WTC11 (cell line): ENCODE data around the gene TMEM156. TPM values are rescaled to one million over a fixed set of nuclear protein-coding genes. Genes with fewer than 3 reads are reported as not detected.

Experiments
- ATAC-seq: fragments of 200-7000 bp; cut with Tn5 transposase; 2 replicates; pipeline ENCODE4 v1.10.0; 2021; ENCODE audit warnings: mild to moderate bottlenecking, moderate library complexity
- CTCF ChIA-PET: fragments of 300-600 bp; sonication (Branson Sonifier 250); formaldehyde crosslinking; loops from one replicate; lab custom pipeline; 2021; ENCODE audit warnings: antibody characterized with exemption; lab: Charles Lee
- POLR2A ChIA-PET: fragments of 350-600 bp; sonication (Branson Sonifier 250); formaldehyde crosslinking; loops from one replicate; lab custom pipeline; 2021; ENCODE audit warnings: antibody characterized with exemption; lab: Charles Lee
- DNase-seq: peaks from one replicate; pipeline ENCODE4 v3.0.0; 2021; ENCODE audit warnings: low spot score
- H3K27ac Mint-ChIP-seq: 2 replicates; pipeline ENCODE4 v1.8.0; 2021; ENCODE audit warnings: mixed read lengths
- H3K27me3 Mint-ChIP-seq: 2 replicates; pipeline ENCODE4 v1.8.0; 2021; ENCODE audit warnings: low read depth, mild to moderate bottlenecking, moderate library complexity, mixed read lengths
- H3K36me3 Mint-ChIP-seq: 2 replicates; pipeline ENCODE4 v1.8.0; 2021; ENCODE audit warnings: mixed read lengths
- H3K4me1 Mint-ChIP-seq: 2 replicates; pipeline ENCODE4 v1.8.0; 2022; ENCODE audit warnings: mixed read lengths
- H3K4me3 Mint-ChIP-seq: 2 replicates; pipeline ENCODE4 v1.8.0; 2021; ENCODE audit warnings: mild to moderate bottlenecking, moderate library complexity, mixed read lengths
- H3K9me3 Mint-ChIP-seq: 2 replicates; pipeline ENCODE4 v1.8.0; 2021; ENCODE audit warnings: mixed read lengths
- CBFB ChIP-seq: sonication (generic); formaldehyde crosslinking; IDR thresholded peaks from 2 replicates; pipeline ENCODE4 v1.8.1; 2022; ENCODE audit warnings: mild to moderate bottlenecking, low read depth, missing genetic modification reagents
- CREM ChIP-seq: sonication (generic); formaldehyde crosslinking; IDR thresholded peaks from 2 replicates; pipeline ENCODE4 v1.8.1; 2022; ENCODE audit warnings: mild to moderate bottlenecking, missing genetic modification reagents, moderate library complexity
- ESRRA ChIP-seq: sonication (generic); formaldehyde crosslinking; IDR thresholded peaks from 2 replicates; pipeline ENCODE4 v1.8.1; 2022; ENCODE audit warnings: mild to moderate bottlenecking, missing genetic modification reagents, borderline replicate concordance
- HMGA2 ChIP-seq: fragments of 250-450 bp; sonication (Bioruptor Pico); IDR thresholded peaks from 2 replicates; pipeline ENCODE4 v1.4.0; 2021; ENCODE audit warnings: mild to moderate bottlenecking, moderate library complexity
- MYBL2 ChIP-seq: sonication (generic); formaldehyde crosslinking; IDR thresholded peaks from 2 replicates; pipeline ENCODE4 v1.8.1; 2023; ENCODE audit warnings: mild to moderate bottlenecking, moderate library complexity, missing genetic modification reagents
- RELA ChIP-seq: sonication (generic); formaldehyde crosslinking; IDR thresholded peaks from 2 replicates; pipeline ENCODE4 v1.8.1; 2022; ENCODE audit warnings: missing genetic modification reagents, mild to moderate bottlenecking, borderline replicate concordance
- ZNF121 ChIP-seq: sonication (generic); formaldehyde crosslinking; IDR thresholded peaks from 2 replicates; pipeline ENCODE4 v1.8.0; 2023; ENCODE audit warnings: missing genetic modification reagents
- total RNA-seq: library from RNA; stranded (reverse); gene quantifications from 3 replicates; pipeline ENCODE4 v1.2.3, GENCODE V29; 2021
- TF ChIP-seq, protein P1 (sequence below): sonication (generic); formaldehyde crosslinking; IDR thresholded peaks from 2 replicates; pipeline ENCODE4 v1.8.0; 2023; ENCODE audit warnings: mild to moderate bottlenecking, missing genetic modification reagents
- TF ChIP-seq, protein P2 (sequence below): sonication (generic); formaldehyde crosslinking; IDR thresholded peaks from 2 replicates; pipeline ENCODE4 v1.8.0; 2023; ENCODE audit warnings: missing genetic modification reagents
- TF ChIP-seq, protein P3 (sequence below): sonication (generic); formaldehyde crosslinking; IDR thresholded peaks from 2 replicates; pipeline ENCODE4 v1.8.0; 2022; ENCODE audit warnings: mild to moderate bottlenecking, missing genetic modification reagents
- TF ChIP-seq, protein P4 (sequence below): fragments of 250-450 bp; sonication (Bioruptor Pico); IDR thresholded peaks from 2 replicates; pipeline ENCODE4 v1.8.0; 2021; ENCODE audit warnings: mild to moderate bottlenecking
- TF ChIP-seq, protein P5 (sequence below): fragments of 250-450 bp; sonication (Bioruptor Pico); IDR thresholded peaks from 2 replicates; pipeline ENCODE4 v1.9.0; 2021; ENCODE audit warnings: moderate library complexity, mild to moderate bottlenecking, inconsistent platforms, borderline replicate concordance
- TF ChIP-seq, protein P6 (sequence below): sonication (generic); formaldehyde crosslinking; IDR thresholded peaks from 2 replicates; pipeline ENCODE4 v1.8.0; 2022; ENCODE audit warnings: missing genetic modification reagents

TMEM156 gene
- total RNA-seq, 1 experiment from 2014 or later: 0.24 TPM

DNA sequence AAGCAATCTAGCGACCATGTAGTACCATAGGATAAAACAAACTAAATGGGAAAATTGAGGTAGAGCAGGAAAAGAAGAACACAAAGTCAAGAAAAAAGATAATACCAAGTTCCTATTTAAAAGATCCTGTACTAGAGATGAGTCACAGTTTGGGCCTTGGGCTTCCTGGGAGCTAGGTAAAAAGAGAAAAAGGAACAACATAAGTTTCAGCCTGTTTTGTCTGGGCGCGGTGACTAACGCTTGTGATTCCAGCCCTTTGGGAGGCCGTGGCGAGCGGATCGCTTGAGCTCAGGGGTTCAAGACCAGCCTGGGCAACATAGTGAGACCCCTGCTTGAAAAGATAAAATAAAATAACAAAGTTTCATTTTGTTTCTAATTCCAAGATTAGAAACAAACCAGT lies 14.0 kb upstream of the TMEM156 start:
- Mint-ChIP-seq H3K27me3 (no peaks in the 10 kb centered on the region), H3K4me3 (peak overlapping the region; percentile 88), H3K4me1 (peaks cover 32% of the 10 kb centered on the region)
- POLR2A ChIA-PET: interaction anchor here (0.6 kb wide), 1 partner anchor 13 kb away, joined by 3 read pairs; no protein-coding TSS in a partner anchor
- DNase-seq: no peak
- TF ChIP-seq MYBL2 (CRISPR knock-in tag): no peak
- TF ChIP-seq ESRRA (CRISPR knock-in tag): no peak
- 0 out of 2 replicates have a peak, but pooled peaks have one; percentile 32 for TF ChIP-seq ZNF121 (CRISPR knock-in tag)
- no peak for TF ChIP-seq RELA
- TF ChIP-seq, all 79 proteins: peak for 1
- no peak for ATAC-seq
- Mint-ChIP-seq H3K36me3 (no peaks in the 10 kb centered on the region), H3K9me3 (no peaks in the 10 kb centered on the region), H3K27ac (0 out of 2 replicates have a peak overlapping the region, but pooled peaks have one; percentile 2)
- CTCF ChIA-PET: no interaction called here

DNA sequence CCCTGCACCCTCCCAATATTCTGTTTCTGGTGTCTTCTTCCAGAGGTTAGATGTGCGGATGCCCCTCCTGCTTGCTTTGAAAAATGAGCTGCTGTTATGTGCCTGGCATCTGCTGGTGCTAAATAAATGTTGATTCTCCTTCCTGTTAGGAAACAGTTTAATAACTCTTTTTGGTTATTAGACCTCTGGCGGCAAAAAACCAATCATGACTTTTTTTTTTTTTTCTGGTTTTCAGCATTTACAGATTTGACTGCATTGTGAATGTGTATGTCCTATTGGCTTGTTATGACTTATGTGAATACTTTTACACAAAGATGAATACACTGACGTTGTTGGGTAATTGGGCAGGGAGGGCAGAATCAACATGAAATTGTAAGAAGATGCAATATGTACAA lies 13.6 kb upstream of the TMEM156 start:
- Mint-ChIP-seq H3K4me1 (peaks cover 28% of the 10 kb centered on the region), H3K27ac (0 out of 2 replicates have a peak overlapping the region, but pooled peaks have one; percentile 2), H3K4me3 (peak overlapping the region; percentile 88), H3K27me3 (no peaks in the 10 kb centered on the region), H3K36me3 (no peaks in the 10 kb centered on the region), H3K9me3 (no peaks in the 10 kb centered on the region)
- DNase-seq: no peak
- no peak for ATAC-seq
- TF ChIP-seq CBFB (CRISPR knock-in tag): no peak
- TF ChIP-seq, protein P1, sequence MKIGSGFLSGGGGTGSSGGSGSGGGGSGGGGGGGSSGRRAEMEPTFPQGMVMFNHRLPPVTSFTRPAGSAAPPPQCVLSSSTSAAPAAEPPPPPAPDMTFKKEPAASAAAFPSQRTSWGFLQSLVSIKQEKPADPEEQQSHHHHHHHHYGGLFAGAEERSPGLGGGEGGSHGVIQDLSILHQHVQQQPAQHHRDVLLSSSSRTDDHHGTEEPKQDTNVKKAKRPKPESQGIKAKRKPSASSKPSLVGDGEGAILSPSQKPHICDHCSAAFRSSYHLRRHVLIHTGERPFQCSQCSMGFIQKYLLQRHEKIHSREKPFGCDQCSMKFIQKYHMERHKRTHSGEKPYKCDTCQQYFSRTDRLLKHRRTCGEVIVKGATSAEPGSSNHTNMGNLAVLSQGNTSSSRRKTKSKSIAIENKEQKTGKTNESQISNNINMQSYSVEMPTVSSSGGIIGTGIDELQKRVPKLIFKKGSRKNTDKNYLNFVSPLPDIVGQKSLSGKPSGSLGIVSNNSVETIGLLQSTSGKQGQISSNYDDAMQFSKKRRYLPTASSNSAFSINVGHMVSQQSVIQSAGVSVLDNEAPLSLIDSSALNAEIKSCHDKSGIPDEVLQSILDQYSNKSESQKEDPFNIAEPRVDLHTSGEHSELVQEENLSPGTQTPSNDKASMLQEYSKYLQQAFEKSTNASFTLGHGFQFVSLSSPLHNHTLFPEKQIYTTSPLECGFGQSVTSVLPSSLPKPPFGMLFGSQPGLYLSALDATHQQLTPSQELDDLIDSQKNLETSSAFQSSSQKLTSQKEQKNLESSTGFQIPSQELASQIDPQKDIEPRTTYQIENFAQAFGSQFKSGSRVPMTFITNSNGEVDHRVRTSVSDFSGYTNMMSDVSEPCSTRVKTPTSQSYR (CRISPR knock-in tag): no peak
- TF ChIP-seq, protein P2, sequence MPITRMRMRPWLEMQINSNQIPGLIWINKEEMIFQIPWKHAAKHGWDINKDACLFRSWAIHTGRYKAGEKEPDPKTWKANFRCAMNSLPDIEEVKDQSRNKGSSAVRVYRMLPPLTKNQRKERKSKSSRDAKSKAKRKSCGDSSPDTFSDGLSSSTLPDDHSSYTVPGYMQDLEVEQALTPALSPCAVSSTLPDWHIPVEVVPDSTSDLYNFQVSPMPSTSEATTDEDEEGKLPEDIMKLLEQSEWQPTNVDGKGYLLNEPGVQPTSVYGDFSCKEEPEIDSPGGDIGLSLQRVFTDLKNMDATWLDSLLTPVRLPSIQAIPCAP (CRISPR knock-in tag): no peak
- TF ChIP-seq HMGA2: no peak
- TF ChIP-seq, protein P3, sequence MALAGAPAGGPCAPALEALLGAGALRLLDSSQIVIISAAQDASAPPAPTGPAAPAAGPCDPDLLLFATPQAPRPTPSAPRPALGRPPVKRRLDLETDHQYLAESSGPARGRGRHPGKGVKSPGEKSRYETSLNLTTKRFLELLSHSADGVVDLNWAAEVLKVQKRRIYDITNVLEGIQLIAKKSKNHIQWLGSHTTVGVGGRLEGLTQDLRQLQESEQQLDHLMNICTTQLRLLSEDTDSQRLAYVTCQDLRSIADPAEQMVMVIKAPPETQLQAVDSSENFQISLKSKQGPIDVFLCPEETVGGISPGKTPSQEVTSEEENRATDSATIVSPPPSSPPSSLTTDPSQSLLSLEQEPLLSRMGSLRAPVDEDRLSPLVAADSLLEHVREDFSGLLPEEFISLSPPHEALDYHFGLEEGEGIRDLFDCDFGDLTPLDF (CRISPR knock-in tag): no peak
- TF ChIP-seq, protein P4, sequence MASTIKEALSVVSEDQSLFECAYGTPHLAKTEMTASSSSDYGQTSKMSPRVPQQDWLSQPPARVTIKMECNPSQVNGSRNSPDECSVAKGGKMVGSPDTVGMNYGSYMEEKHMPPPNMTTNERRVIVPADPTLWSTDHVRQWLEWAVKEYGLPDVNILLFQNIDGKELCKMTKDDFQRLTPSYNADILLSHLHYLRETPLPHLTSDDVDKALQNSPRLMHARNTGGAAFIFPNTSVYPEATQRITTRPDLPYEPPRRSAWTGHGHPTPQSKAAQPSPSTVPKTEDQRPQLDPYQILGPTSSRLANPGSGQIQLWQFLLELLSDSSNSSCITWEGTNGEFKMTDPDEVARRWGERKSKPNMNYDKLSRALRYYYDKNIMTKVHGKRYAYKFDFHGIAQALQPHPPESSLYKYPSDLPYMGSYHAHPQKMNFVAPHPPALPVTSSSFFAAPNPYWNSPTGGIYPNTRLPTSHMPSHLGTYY (CRISPR knock-in tag): no peak
- ChIA-PET POLR2A (interaction anchor here (0.6 to 1.7 kb wide), 2 partner anchors 13 to 15 kb away, joined by 3 to 4 read pairs; no protein-coding TSS in a partner anchor), CTCF (no interaction called here)

DNA sequence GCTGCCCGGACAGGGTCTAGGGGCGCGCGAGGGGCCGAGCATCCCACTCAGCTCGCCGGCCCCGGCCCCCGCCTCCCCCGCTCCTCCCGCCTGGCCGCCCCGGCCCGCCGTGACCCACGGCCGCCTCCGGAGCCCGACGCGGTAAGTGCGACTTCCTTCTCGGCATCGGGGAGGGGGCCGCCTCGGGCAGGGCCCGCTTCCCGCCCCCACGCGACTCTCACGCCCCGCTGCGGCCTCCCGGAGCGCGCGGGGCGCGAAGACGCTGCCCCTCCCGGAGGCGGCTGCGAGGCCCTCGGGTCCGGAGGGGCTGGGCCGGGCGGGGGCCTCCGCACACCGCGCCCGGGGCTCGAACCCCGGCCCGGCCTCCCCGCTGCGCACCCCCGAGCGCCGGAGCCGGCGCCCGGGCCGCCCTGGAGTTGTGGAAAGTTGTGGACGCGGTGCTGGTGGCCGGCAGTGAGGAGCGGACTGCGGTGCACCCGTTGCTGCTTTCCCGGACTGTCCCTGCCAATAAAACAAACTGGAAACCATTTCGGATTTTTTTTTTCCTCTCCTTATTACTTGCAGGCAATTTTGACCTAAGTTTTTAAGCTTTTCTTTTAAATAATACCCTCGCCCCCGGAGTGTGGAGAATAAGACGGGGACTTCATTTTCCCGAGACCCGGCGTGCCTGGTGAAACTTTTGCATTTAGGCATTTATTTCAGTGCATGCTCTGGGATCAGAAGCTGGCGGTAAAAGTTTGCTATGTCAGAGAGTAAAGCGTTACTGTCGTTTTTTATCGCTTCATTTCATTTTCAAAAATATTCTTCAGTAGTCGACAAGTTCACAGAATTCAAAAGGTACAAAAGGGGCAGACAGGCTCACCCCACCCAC lies 13.0 kb upstream of the TMEM156 start:
- H3K36me3 Mint-ChIP-seq: no peaks in the 10 kb centered on the region
- peaks cover 23% of the 10 kb centered on the region for H3K4me1 Mint-ChIP-seq
- ChIA-PET CTCF (interaction anchor here (0.8 kb wide), 1 partner anchor 15 kb away, joined by 3 read pairs; no protein-coding TSS in a partner anchor), POLR2A (interaction anchor here (0.6 to 1.7 kb wide), 2 partner anchors 14 to 15 kb away, joined by 3 to 4 read pairs; no protein-coding TSS in a partner anchor)
- peak overlapping the region; percentile 88 for H3K4me3 Mint-ChIP-seq
- peak overlapping the region; percentile 77; the same call in 1 of the 2 replicates for H3K27ac Mint-ChIP-seq
- DNase-seq: peak; percentile 46
- H3K27me3 Mint-ChIP-seq: no peaks in the 10 kb centered on the region
- TF ChIP-seq, protein P1 (CRISPR knock-in tag): no peak
- TF ChIP-seq, protein P5, sequence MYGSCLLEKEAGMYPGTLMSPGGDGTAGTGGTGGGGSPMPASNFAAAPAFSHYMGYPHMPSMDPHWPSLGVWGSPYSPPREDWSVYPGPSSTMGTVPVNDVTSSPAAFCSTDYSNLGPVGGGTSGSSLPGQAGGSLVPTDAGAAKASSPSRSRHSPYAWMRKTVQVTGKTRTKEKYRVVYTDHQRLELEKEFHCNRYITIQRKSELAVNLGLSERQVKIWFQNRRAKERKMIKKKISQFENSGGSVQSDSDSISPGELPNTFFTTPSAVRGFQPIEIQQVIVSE: no peak
- TF ChIP-seq CREM (CRISPR knock-in tag): peak; percentile 56; the same call in 1 of the 2 replicates
- TF ChIP-seq, protein P6, sequence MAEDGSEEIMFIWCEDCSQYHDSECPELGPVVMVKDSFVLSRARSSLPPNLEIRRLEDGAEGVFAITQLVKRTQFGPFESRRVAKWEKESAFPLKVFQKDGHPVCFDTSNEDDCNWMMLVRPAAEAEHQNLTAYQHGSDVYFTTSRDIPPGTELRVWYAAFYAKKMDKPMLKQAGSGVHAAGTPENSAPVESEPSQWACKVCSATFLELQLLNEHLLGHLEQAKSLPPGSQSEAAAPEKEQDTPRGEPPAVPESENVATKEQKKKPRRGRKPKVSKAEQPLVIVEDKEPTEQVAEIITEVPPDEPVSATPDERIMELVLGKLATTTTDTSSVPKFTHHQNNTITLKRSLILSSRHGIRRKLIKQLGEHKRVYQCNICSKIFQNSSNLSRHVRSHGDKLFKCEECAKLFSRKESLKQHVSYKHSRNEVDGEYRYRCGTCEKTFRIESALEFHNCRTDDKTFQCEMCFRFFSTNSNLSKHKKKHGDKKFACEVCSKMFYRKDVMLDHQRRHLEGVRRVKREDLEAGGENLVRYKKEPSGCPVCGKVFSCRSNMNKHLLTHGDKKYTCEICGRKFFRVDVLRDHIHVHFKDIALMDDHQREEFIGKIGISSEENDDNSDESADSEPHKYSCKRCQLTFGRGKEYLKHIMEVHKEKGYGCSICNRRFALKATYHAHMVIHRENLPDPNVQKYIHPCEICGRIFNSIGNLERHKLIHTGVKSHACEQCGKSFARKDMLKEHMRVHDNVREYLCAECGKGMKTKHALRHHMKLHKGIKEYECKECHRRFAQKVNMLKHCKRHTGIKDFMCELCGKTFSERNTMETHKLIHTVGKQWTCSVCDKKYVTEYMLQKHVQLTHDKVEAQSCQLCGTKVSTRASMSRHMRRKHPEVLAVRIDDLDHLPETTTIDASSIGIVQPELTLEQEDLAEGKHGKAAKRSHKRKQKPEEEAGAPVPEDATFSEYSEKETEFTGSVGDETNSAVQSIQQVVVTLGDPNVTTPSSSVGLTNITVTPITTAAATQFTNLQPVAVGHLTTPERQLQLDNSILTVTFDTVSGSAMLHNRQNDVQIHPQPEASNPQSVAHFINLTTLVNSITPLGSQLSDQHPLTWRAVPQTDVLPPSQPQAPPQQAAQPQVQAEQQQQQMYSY (CRISPR knock-in tag): peak; percentile 67
- TF ChIP-seq, all 79 proteins: peak for 2
- peak; percentile 47 for ATAC-seq
- H3K9me3 Mint-ChIP-seq: no peaks in the 10 kb centered on the region
